ENCODE measurements around the gene EIF5AL1. TPM values are rescaled to one million over a fixed set of nuclear protein-coding genes. Genes with fewer than 3 reads are reported as not detected.

EIF5AL1 gene
- total and polyA plus RNA-seq, 10 of the 15 experiments (the other 5 are each of a cell fraction or from before 2014, with no cell fraction given): 0.02 to 8.3 (median 0.45) TPM; not detected in 1

DNA sequence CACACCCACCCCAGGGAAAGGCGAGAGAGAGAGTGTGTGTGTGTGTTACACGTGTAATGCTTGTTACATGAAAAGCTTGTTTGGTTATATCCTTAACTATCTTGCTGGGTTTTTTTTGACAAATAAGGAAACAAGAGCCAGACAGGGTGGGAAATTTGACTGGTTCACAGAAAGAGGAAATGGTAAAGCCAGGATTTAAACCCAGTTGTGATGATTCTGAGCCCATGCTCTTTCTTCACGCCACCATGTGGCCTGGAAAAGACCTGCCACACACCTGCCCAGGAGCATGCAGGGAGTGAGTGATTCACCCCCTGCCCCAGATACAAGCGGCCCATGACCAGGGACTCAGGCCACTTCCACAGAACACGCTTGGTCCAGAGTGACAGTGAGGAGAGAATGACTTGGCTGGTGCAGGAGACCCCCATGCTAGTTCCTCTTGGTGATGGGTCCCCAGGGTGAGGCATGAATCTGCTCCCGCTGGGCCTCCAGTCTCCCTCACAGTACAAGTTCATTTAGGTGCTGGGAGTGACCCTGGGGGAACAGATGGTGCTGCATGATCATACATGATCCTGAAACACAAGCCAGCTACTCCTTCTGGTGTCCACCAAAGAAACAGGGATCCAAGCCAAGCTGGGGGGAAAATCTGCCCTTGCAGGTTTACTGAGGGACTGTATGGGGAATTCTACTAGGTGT, 21.0 kb upstream of the EIF5AL1 start:
- Histone ChIP-seq H3K36me3 (ENCODE audit: control insufficient read depth in 2 of 2, insufficient read depth in 2 of 2, low read length in 1 of 2) (no peaks in the 10 kb centered on the region), H3K9ac (ENCODE audit: control insufficient read depth, insufficient read depth, low read length) (no peak overlapping the region), H3K4me3 (no peak overlapping the region), H3K4me2 (ENCODE audit: control insufficient read depth, insufficient read depth) (no peak overlapping the region), H3K9me3 (replicated peaks; ENCODE audit: control insufficient read depth, insufficient read depth, low read length) (no peaks in the 10 kb centered on the region), H3K4me1 (ENCODE audit: control insufficient read depth, insufficient read depth, low read length) (peaks cover 6% of the 10 kb centered on the region), H3K27ac (ENCODE audit: control insufficient read depth, insufficient read depth) (no peak overlapping the region), H2AFZ (ENCODE audit: control insufficient read depth, low read depth, low read length) (peak overlapping the region; percentile 31; the same call in 1 of the 2 replicates), H4K20me1 (ENCODE audit: control insufficient read depth, insufficient read depth) (no peaks in the 10 kb centered on the region), H3K27me3 (replicated peaks in 1 of 2; ENCODE audit: control insufficient read depth in 2 of 2, insufficient read depth in 2 of 2, low read length in 1 of 2) (peaks cover 3% of the 10 kb centered on the region in 2 experiments; a peak in 2 of 4 replicates), H3K79me2 (ENCODE audit: control insufficient read depth, insufficient read depth, low read length) (no peaks in the 10 kb centered on the region)
- SMC1A ChIA-PET (ENCODE audit: uncharacterized antibody, unreplicated experiment): no interaction called here
- FAIRE-seq (no peak), ATAC-seq (peak; percentile 56), DNase-seq (ENCODE audit: low read depth, low spot score) (no peak)
- 31% methylated on average over 6 of the region's 6 CpGs for WGBS (ENCODE audit: insufficient coverage, insufficient replicate concordance, low lambda C conversion rate, missing lambda C conversion rate)
- RAD21 ChIA-PET (ENCODE audit: unreplicated experiment): interaction anchor here (0.6 to 0.9 kb wide), 2 partner anchors 22 to 92 kb away, joined by 3 read pairs; no protein-coding TSS in a partner anchor
- no TSS peak for BruUV-seq (replicated peaks)
- in situ Hi-C loops (cut with MboI) (no loop called here), intact Hi-C loops (cut with micrococcal nuclease; ENCODE audit: unreplicated experiment) (loop anchor here (1.0 kb wide), 1 partner anchor 117 kb away; no protein-coding TSS in a partner anchor)
- POLR2A ChIA-PET: no interaction called here
- CTCF ChIA-PET: interaction anchor here (0.5 to 6.6 kb wide), 2 partner anchors 117 to 125 kb away, joined by 3 to 100 read pairs; no protein-coding TSS in a partner anchor
- TF ChIP-seq, protein P1, sequence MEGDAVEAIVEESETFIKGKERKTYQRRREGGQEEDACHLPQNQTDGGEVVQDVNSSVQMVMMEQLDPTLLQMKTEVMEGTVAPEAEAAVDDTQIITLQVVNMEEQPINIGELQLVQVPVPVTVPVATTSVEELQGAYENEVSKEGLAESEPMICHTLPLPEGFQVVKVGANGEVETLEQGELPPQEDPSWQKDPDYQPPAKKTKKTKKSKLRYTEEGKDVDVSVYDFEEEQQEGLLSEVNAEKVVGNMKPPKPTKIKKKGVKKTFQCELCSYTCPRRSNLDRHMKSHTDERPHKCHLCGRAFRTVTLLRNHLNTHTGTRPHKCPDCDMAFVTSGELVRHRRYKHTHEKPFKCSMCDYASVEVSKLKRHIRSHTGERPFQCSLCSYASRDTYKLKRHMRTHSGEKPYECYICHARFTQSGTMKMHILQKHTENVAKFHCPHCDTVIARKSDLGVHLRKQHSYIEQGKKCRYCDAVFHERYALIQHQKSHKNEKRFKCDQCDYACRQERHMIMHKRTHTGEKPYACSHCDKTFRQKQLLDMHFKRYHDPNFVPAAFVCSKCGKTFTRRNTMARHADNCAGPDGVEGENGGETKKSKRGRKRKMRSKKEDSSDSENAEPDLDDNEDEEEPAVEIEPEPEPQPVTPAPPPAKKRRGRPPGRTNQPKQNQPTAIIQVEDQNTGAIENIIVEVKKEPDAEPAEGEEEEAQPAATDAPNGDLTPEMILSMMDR (IDR thresholded peaks at IDR 0.05 in 2 of 3, conservative IDR thresholded peaks at IDR 0.05 in 1 of 3; ENCODE audit: control insufficient read depth in 2 of 3, extremely low read depth in 1 of 3, insufficient read depth in 1 of 3, low read depth in 3 of 3, low read length in 3 of 3): peak in 1 of 3 experiments; percentile 39; a peak in 1 of 6 replicates
- TF ChIP-seq, protein P2, sequence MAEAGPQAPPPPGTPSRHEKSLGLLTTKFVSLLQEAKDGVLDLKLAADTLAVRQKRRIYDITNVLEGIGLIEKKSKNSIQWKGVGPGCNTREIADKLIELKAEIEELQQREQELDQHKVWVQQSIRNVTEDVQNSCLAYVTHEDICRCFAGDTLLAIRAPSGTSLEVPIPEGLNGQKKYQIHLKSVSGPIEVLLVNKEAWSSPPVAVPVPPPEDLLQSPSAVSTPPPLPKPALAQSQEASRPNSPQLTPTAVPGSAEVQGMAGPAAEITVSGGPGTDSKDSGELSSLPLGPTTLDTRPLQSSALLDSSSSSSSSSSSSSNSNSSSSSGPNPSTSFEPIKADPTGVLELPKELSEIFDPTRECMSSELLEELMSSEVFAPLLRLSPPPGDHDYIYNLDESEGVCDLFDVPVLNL (IDR thresholded peaks at IDR 0.05; ENCODE audit: low read depth, low read length): peak; percentile 71; the same call in 1 of the 2 replicates
- TF ChIP-seq HDAC6 (IDR thresholded peaks at IDR 0.05; ENCODE audit: unreplicated experiment) (no peak), RAD21 (IDR thresholded peaks at IDR 0.05; ENCODE audit: insufficient read depth, low read depth, low read length) (0 out of 2 replicates have a peak, but pooled peaks have one; percentile 9), GABPA (IDR thresholded peaks at IDR 0.05; ENCODE audit: low read depth) (no peak), SPI1 (IDR thresholded peaks at IDR 0.05; ENCODE audit: borderline replicate concordance, insufficient read depth, low read depth, low read length) (peak; percentile 79), ZNF24 (IDR thresholded peaks at IDR 0.05) (no peak), SMC3 (IDR thresholded peaks at IDR 0.05; ENCODE audit: borderline replicate concordance, low read length) (peak; percentile 26; the same call in 1 of the 2 replicates)
